ENCODE data around the gene IL1R1. TPM values are rescaled to one million over a fixed set of nuclear protein-coding genes. Genes with fewer than 3 reads are reported as not detected.
"Not testable (repeated sequence)": the region's sequence is repeated elsewhere in the genome, so short reads cannot be mapped to it uniquely, and the experiment has no call there.

IL1R1 gene
- total and polyA plus RNA-seq, 4 experiments from 2014 or later = 0.86 to 2.6 (median 1.1) TPM

GRCh38 chr2:102106133-102106556, 36.4 kb upstream of the IL1R1 start:
- Mint-ChIP-seq H3K9me3 (peaks cover 0 to 2% (median 0%) of the 10 kb centered on the region in 8 donors), H3K4me3 (peak overlapping the region in 5 of 8 donors; percentile 3 to 93 (median 9)), H3K27me3 (peaks cover 1 to 3% of the 10 kb centered on the region in 2 donors), H3K4me1 (peaks cover 12 to 18% (median 16%) of the 10 kb centered on the region in 4 donors), H3K36me3 (no peaks in the 10 kb centered on the region), H3K27ac (peak overlapping the region in 2 of 7 donors; percentile 17 to 19)
- no peak for DNase-seq
- POLR2A ChIA-PET (ENCODE audit: partially characterized antibody) = interaction anchor here (1.3 kb wide), 1 partner anchor 9 kb away, joined by 4 read pairs; no protein-coding TSS in a partner anchor
- intact Hi-C loops (cut with micrococcal nuclease) = no loop called here
- no peaks in the 10 kb centered on the region for H3K9me3 ChIP-seq (ENCODE audit: control insufficient read depth in 1 of 2, low read length in 2 of 2)
- CTCF ChIA-PET (ENCODE audit: partially characterized antibody) = interaction anchor here (0.8 kb wide), 1 partner anchor 27 kb away, joined by 3 read pairs; no protein-coding TSS in a partner anchor
- no peak overlapping the region for H3K4me3 ChIP-seq (ENCODE audit: low read length in 2 of 2)
- H3K36me3 ChIP-seq (ENCODE audit: insufficient read depth, low read length) = no peaks in the 10 kb centered on the region
- peaks cover 10% of the 10 kb centered on the region for H3K4me1 ChIP-seq (ENCODE audit: insufficient read depth, low read length)
- no peak overlapping the region for H3K27ac ChIP-seq (ENCODE audit: low read depth, low read length)
- H3K27me3 ChIP-seq (ENCODE audit: insufficient read depth, low read length) = no peaks in the 10 kb centered on the region

- H3K4me3 ChIP-seq (ENCODE audit: low read length in 2 of 2); H3K27me3 Mint-ChIP-seq; POLR2A ChIA-PET (ENCODE audit: partially characterized antibody); intact Hi-C loops (cut with micrococcal nuclease); H3K9me3 ChIP-seq (ENCODE audit: control insufficient read depth in 1 of 2, low read length in 2 of 2); H3K4me1 ChIP-seq (ENCODE audit: insufficient read depth, low read length); H3K27me3 ChIP-seq (ENCODE audit: insufficient read depth, low read length); H3K4me3 Mint-ChIP-seq; H3K27ac ChIP-seq (ENCODE audit: low read depth, low read length); DNase-seq; H3K9me3 Mint-ChIP-seq; H3K36me3 ChIP-seq (ENCODE audit: insufficient read depth, low read length); H3K36me3 Mint-ChIP-seq: not testable (repeated sequence)
- CTCF ChIA-PET (ENCODE audit: partially characterized antibody) = interaction anchor here (1.1 to 2.2 kb wide), 2 partner anchors 100 to 134 kb away, joined by 3 to 5 read pairs; no protein-coding TSS in a partner anchor
- H3K27ac Mint-ChIP-seq = peak overlapping the region in 2 of 7 donors; percentile 13 to 57
- H3K4me1 Mint-ChIP-seq = peaks cover 12 to 20% (median 17%) of the 10 kb centered on the region in 4 donors
Measured at GRCh38 chr2:102106813-102107740, 35.5 kb upstream of the IL1R1 start.

- Histone ChIP-seq H3K4me1 (ENCODE audit: insufficient read depth, low read length) (peaks cover 10% of the 10 kb centered on the region), H3K27ac (ENCODE audit: low read depth, low read length) (no peak overlapping the region), H3K9me3 (ENCODE audit: control insufficient read depth in 1 of 2, low read length in 2 of 2) (no peaks in the 10 kb centered on the region), H3K36me3 (ENCODE audit: insufficient read depth, low read length) (no peaks in the 10 kb centered on the region), H3K4me3 (ENCODE audit: low read length in 2 of 2) (no peak overlapping the region), H3K27me3 (ENCODE audit: insufficient read depth, low read length) (no peaks in the 10 kb centered on the region)
- DNase-seq = no peak
- CTCF ChIA-PET (ENCODE audit: partially characterized antibody) = interaction anchor here (1.1 to 2.2 kb wide), 2 partner anchors 101 to 133 kb away, joined by 3 to 5 read pairs; no protein-coding TSS in a partner anchor
- Mint-ChIP-seq H3K27ac (peak overlapping the region in 3 of 7 donors; percentile 13 to 57 (median 32)), H3K4me3 (no peak overlapping the region), H3K9me3 (peaks cover 0 to 2% (median 0%) of the 10 kb centered on the region in 8 donors), H3K27me3 (peaks cover 1 to 2% of the 10 kb centered on the region in 2 donors), H3K4me1 (peaks cover 12 to 23% (median 17%) of the 10 kb centered on the region in 4 donors), H3K36me3 (no peaks in the 10 kb centered on the region)
- intact Hi-C loops (cut with micrococcal nuclease) = no loop called here
- POLR2A ChIA-PET (ENCODE audit: partially characterized antibody) = interaction anchor here (1.0 kb wide), 1 partner anchor 10 kb away, joined by 3 read pairs; no protein-coding TSS in a partner anchor
Measured at GRCh38 chr2:102107741-102108070, 34.8 kb upstream of the IL1R1 start.

GRCh38 chr2:102109016-102109415, 33.5 kb upstream of the IL1R1 start:
- Histone ChIP-seq H3K27ac (ENCODE audit: low read depth, low read length) (no peak overlapping the region), H3K36me3 (ENCODE audit: insufficient read depth, low read length) (no peaks in the 10 kb centered on the region), H3K4me3 (ENCODE audit: low read length in 2 of 2) (no peak overlapping the region), H3K9me3 (ENCODE audit: control insufficient read depth in 1 of 2, low read length in 2 of 2) (no peaks in the 10 kb centered on the region), H3K27me3 (ENCODE audit: insufficient read depth, low read length) (no peaks in the 10 kb centered on the region), H3K4me1 (ENCODE audit: insufficient read depth, low read length) (peaks cover 9% of the 10 kb centered on the region)
- no peak overlapping the region for H3K27ac Mint-ChIP-seq
- H3K9me3 Mint-ChIP-seq = peaks cover 0 to 2% (median 0%) of the 10 kb centered on the region in 8 donors
- peaks cover 1 to 2% of the 10 kb centered on the region in 2 donors for H3K27me3 Mint-ChIP-seq
- ChIA-PET POLR2A (ENCODE audit: partially characterized antibody) (no interaction called here), CTCF (ENCODE audit: partially characterized antibody) (interaction anchor here (2.2 kb wide), 1 partner anchor 102 kb away, joined by 5 read pairs; no protein-coding TSS in a partner anchor)
- intact Hi-C loops (cut with micrococcal nuclease) = no loop called here
- no peak for DNase-seq
- H3K4me1 Mint-ChIP-seq = peaks cover 9 to 20% (median 14%) of the 10 kb centered on the region in 4 donors
- no peak overlapping the region for H3K4me3 Mint-ChIP-seq
- H3K36me3 Mint-ChIP-seq = no peaks in the 10 kb centered on the region

- Mint-ChIP-seq H3K4me3 (peak overlapping the region in 2 of 8 donors; percentile 36 to 59), H3K4me1 (peaks cover 2 to 14% (median 5%) of the 10 kb centered on the region in 4 donors), H3K27ac (peak overlapping the region in 2 of 7 donors; percentile 23 to 24), H3K27me3 (peaks cover 2 to 3% of the 10 kb centered on the region in 2 donors), H3K36me3 (no peaks in the 10 kb centered on the region), H3K9me3 (peaks cover 0 to 2% (median 0%) of the 10 kb centered on the region in 8 donors)
- intact Hi-C loops (cut with micrococcal nuclease) = no loop called here
- no peaks in the 10 kb centered on the region for H3K9me3 ChIP-seq (ENCODE audit: control insufficient read depth in 1 of 2, low read length in 2 of 2)
- ChIA-PET POLR2A (ENCODE audit: partially characterized antibody) (no interaction called here), CTCF (ENCODE audit: partially characterized antibody) (no interaction called here)
- no peaks in the 10 kb centered on the region for H3K27me3 ChIP-seq (ENCODE audit: insufficient read depth, low read length)
- H3K27ac ChIP-seq (ENCODE audit: low read depth, low read length) = no peak overlapping the region
- DNase-seq = no peak
- no peak overlapping the region for H3K4me3 ChIP-seq (ENCODE audit: low read length in 2 of 2)
- no peaks in the 10 kb centered on the region for H3K4me1 ChIP-seq (ENCODE audit: insufficient read depth, low read length)
- H3K36me3 ChIP-seq (ENCODE audit: insufficient read depth, low read length) = no peaks in the 10 kb centered on the region
Measured at GRCh38 chr2:102110171-102110570, 32.4 kb upstream of the IL1R1 start.

- CTCF ChIA-PET (ENCODE audit: partially characterized antibody) = no interaction called here
- no peaks in the 10 kb centered on the region for H3K27me3 ChIP-seq (ENCODE audit: insufficient read depth, low read length)
- no peak overlapping the region for H3K27ac ChIP-seq (ENCODE audit: low read depth, low read length)
- Mint-ChIP-seq H3K27me3 (peaks cover 2 to 5% of the 10 kb centered on the region in 2 donors), H3K9me3 (peaks cover 0 to 2% (median 0%) of the 10 kb centered on the region in 8 donors), H3K4me3 (peak overlapping the region in 5 of 8 donors; percentile 3 to 57 (median 40)), H3K36me3 (no peaks in the 10 kb centered on the region), H3K27ac (peak overlapping the region in 4 of 7 donors; percentile 11 to 79 (median 51)), H3K4me1 (peaks cover 4 to 18% (median 5%) of the 10 kb centered on the region in 4 donors)
- intact Hi-C loops (cut with micrococcal nuclease) = no loop called here
- no peaks in the 10 kb centered on the region for H3K36me3 ChIP-seq (ENCODE audit: insufficient read depth, low read length)
- POLR2A ChIA-PET (ENCODE audit: partially characterized antibody) = no interaction called here
- H3K4me1 ChIP-seq (ENCODE audit: insufficient read depth, low read length) = no peaks in the 10 kb centered on the region
- no peak for DNase-seq
- no peak overlapping the region for H3K4me3 ChIP-seq (ENCODE audit: low read length in 2 of 2)
- H3K9me3 ChIP-seq (ENCODE audit: control insufficient read depth in 1 of 2, low read length in 2 of 2) = no peaks in the 10 kb centered on the region
Measured at GRCh38 chr2:102110596-102111334, 31.8 kb upstream of the IL1R1 start.

Data from CD4-positive, alpha-beta memory T cell (primary cell).